Endothelial cell of umbilical vein (primary cell): ENCODE data around the gene NFIA. TPM values are rescaled to one million over a fixed set of nuclear protein-coding genes. Genes with fewer than 3 reads are reported as not detected.

ENCODE experiments used
- BruUV-seq: library from RNA; stranded (reverse); fragments of 400-500 nt; replicated peaks from 2 replicates; lab custom pipeline; 2021; lab: Mats Ljungman, UMichigan
- CTCF ChIA-PET: fragments of 300-600, 350-600 bp; sonication (Branson Sonifier 250); formaldehyde crosslinking; loops from one replicate; lab custom pipeline; 2021; ENCODE audit warnings: antibody characterized with exemption, inconsistent platforms; lab: Charles Lee
- POLR2A ChIA-PET: fragments of 300-600, 350-600 bp; sonication (Branson Sonifier 250); formaldehyde crosslinking; loops from one replicate; lab custom pipeline; 2021; ENCODE audit warnings: antibody characterized with exemption, inconsistent platforms; lab: Charles Lee
- DNase-seq: peaks from one replicate; pipeline ENCODE4 v3.0.0-alpha.2; 2011; ENCODE audit warnings: low read depth, low spot score
- FAIRE-seq: peaks from 2 replicates; lab custom pipeline; 2011; peaks lifted over from hg19 to GRCh38; lab: Jason Lieb, UNC
- H2AFZ ChIP-seq: 2 replicates; pipeline ENCODE4 v1.6.0; 2012; ENCODE audit warnings: low read depth, low read length, control low read depth, inconsistent platforms
- H3K27ac ChIP-seq: 2 replicates; pipeline ENCODE4 v1.5.1; 2011; ENCODE audit warnings: low read depth, mild to moderate bottlenecking, control low read depth, low read length, moderate library complexity; ENCODE audit not compliant: insufficient read depth
- H3K27me3 ChIP-seq, 2 experiments: 2 replicates each; pipeline versions ENCODE4 v1.6.0 to v1.6.1; 2011; ENCODE audit warnings: low read length in 2 of 2, mixed read lengths in 1 of 2; ENCODE audit not compliant: control insufficient read depth in 2 of 2, insufficient read depth in 2 of 2
- H3K36me3 ChIP-seq, 2 experiments: 2 replicates in 1 of 2; 3 replicates in 1 of 2; pipeline ENCODE4 v1.5.1; 2011; ENCODE audit warnings: low read length in 2 of 2, mild to moderate bottlenecking in 1 of 2, moderate library complexity in 1 of 2; ENCODE audit not compliant: control insufficient read depth in 2 of 2, insufficient read depth in 2 of 2; ENCODE audit errors: extremely low read depth in 1 of 2
- H3K4me1 ChIP-seq: 3 replicates; pipeline ENCODE4 v1.5.1; 2011; ENCODE audit warnings: mild to moderate bottlenecking, low read length; ENCODE audit not compliant: control insufficient read depth, insufficient read depth; ENCODE audit errors: extremely low read depth
- H3K4me2 ChIP-seq: 2 replicates; pipeline ENCODE4 v1.6.1; 2011; ENCODE audit warnings: low read length, control low read depth, mixed read lengths; ENCODE audit not compliant: insufficient read depth
- H3K4me3 ChIP-seq, 3 experiments: fragments of 200-600 bp in 1 of 3; sonication (generic), shearing (Covaris generic) in 1 of 3; replicated peaks in 1 of 3; 2 replicates each; pipeline ENCODE4 v1.5.1; 2011 to 2016; ENCODE audit warnings: control low read depth in 3 of 3, low read length in 3 of 3, mild to moderate bottlenecking in 2 of 3, inconsistent platforms in 1 of 3, low read depth in 1 of 3, moderate library complexity in 1 of 3; ENCODE audit not compliant: insufficient read depth in 1 of 3
- H3K79me2 ChIP-seq: 2 replicates; pipeline ENCODE4 v1.6.0; 2012; ENCODE audit warnings: low read length, inconsistent platforms; ENCODE audit not compliant: control insufficient read depth, insufficient read depth
- H3K9ac ChIP-seq: replicated peaks from 2 replicates; pipeline ENCODE3; 2011; ENCODE audit warnings: low read length, control low read depth; ENCODE audit not compliant: insufficient read depth; ENCODE audit errors: extremely low read depth
- H3K9me1 ChIP-seq: replicated peaks from 3 replicates; pipeline ENCODE4 v1.6.0; 2011; ENCODE audit warnings: mild to moderate bottlenecking, low read length; ENCODE audit not compliant: control insufficient read depth, insufficient read depth; ENCODE audit errors: extremely low read depth
- H3K9me3 ChIP-seq: replicated peaks from 2 replicates; pipeline ENCODE4 v1.5.1; 2012; ENCODE audit warnings: low read length, inconsistent platforms; ENCODE audit not compliant: control insufficient read depth, insufficient read depth
- H4K20me1 ChIP-seq: replicated peaks from 2 replicates; pipeline ENCODE3; 2011; ENCODE audit warnings: mild to moderate bottlenecking, low read length; ENCODE audit not compliant: control insufficient read depth, insufficient read depth; ENCODE audit errors: extremely low read depth
- EZH2 ChIP-seq: IDR thresholded peaks from 2 replicates; pipeline ENCODE4 v1.6.1; 2012; ENCODE audit warnings: borderline replicate concordance, low read depth, mild to moderate bottlenecking, moderate library complexity, low read length, inconsistent platforms; ENCODE audit not compliant: severe bottlenecking
- FOS ChIP-seq: IDR thresholded peaks from 2 replicates; pipeline ENCODE4 v1.6.1; 2011; ENCODE audit warnings: mild to moderate bottlenecking, low read length, moderate library complexity, borderline replicate concordance; ENCODE audit not compliant: insufficient read depth
- GATA2 ChIP-seq: IDR thresholded peaks from 2 replicates; pipeline ENCODE4 v1.7.0; 2011; ENCODE audit warnings: low read depth, mild to moderate bottlenecking, moderate library complexity, mixed read lengths, low read length; ENCODE audit not compliant: insufficient read length, insufficient read depth
- JUN ChIP-seq: IDR thresholded peaks from 2 replicates; pipeline ENCODE4 v1.6.1; 2011; ENCODE audit warnings: borderline replicate concordance, low read depth; ENCODE audit not compliant: insufficient read length, insufficient read depth
- MYC ChIP-seq: IDR thresholded peaks from one replicate; pipeline ENCODE4 v1.6.1; 2011; ENCODE audit warnings: mild to moderate bottlenecking, low read depth, low read length
- POLR2A ChIP-seq: IDR thresholded peaks from 2 replicates; pipeline ENCODE4 v1.6.1; 2012; ENCODE audit warnings: low read depth, mild to moderate bottlenecking, control low read depth, low read length
- POLR2AphosphoS5 ChIP-seq: IDR thresholded peaks from 2 replicates; pipeline ENCODE4 v1.6.1; 2012; ENCODE audit warnings: low read depth, mild to moderate bottlenecking, control low read depth, low read length, moderate library complexity; ENCODE audit not compliant: insufficient read depth
- dilution Hi-C: fragments of 300-500 bp; cut with MboI; formaldehyde crosslinking; loops from one replicate; pipeline ENCODE4 v1.15.0; 2019; ENCODE audit warnings: low sequenced_read_pairs; ENCODE audit not compliant: extremely low pct_ligation_motif_present
- intact Hi-C: fragments of 100-400 bp; cut with micrococcal nuclease; formaldehyde crosslinking; loops from one replicate; pipeline ENCODE4 v1.10.0; 2022
- polyA plus RNA-seq, 4 experiments: library from polyadenylated mRNA; depleted of rRNA in 3 of 4; stranded (reverse) in 3 of 4; unstranded in 1 of 4; fragments of >200 nt; gene quantifications; 2 replicates each; pipeline versions ENCODE4 v1.2.1 to v1.2.3, GENCODE V29; 2011 to 2012; ENCODE audit warnings: missing spikeins in 1 of 4
- total RNA-seq: library from RNA; stranded (reverse); gene quantifications from 2 replicates; pipeline ENCODE4 v1.2.3, GENCODE V29; 2021
- TF ChIP-seq, protein P1 (sequence below): IDR thresholded peaks from 2 replicates; pipeline ENCODE4 v1.6.1; 2011; ENCODE audit not compliant: insufficient read depth, insufficient read length
- TF ChIP-seq, protein P2 (sequence below), 2 donors: IDR thresholded peaks; 1 replicate in 1 of 2; 2 replicates in 1 of 2; pipeline ENCODE4 v1.5.1; 2011; ENCODE audit warnings: low read length in 2 of 2, mild to moderate bottlenecking in 2 of 2, moderate library complexity in 2 of 2, control low read depth in 1 of 2, inconsistent platforms in 1 of 2, low read depth in 1 of 2; ENCODE audit not compliant: insufficient read depth in 1 of 2; ENCODE audit errors: extremely low read depth in 1 of 2

The NFIA gene
- total and polyA plus RNA-seq, 2 donors (not counting 3 experiments of a cell fraction or from before 2014, with no cell fraction given) = 25.5 to 47.0 TPM

- no peaks in the 10 kb centered on the region for H4K20me1 ChIP-seq
- peaks cover 0 to 3% of the 10 kb centered on the region in 2 experiments for H3K36me3 ChIP-seq
- intact Hi-C loops (no loop called here), dilution Hi-C loops (no loop called here)
- no peaks in the 10 kb centered on the region for H3K27me3 ChIP-seq
- H3K4me2 ChIP-seq = no peak overlapping the region
- H3K4me3 ChIP-seq = no peak overlapping the region
- no peak overlapping the region for H3K9ac ChIP-seq
- DNase-seq (no peak), FAIRE-seq (no peak)
- no peaks in the 10 kb centered on the region for H3K4me1 ChIP-seq
- ChIA-PET CTCF (no interaction called here), POLR2A (no interaction called here)
- peaks cover under 1% of the 10 kb centered on the region for H3K79me2 ChIP-seq
- no peak for TF ChIP-seq POLR2A
- no peak for TF ChIP-seq POLR2AphosphoS5
- TF ChIP-seq, protein P1, sequence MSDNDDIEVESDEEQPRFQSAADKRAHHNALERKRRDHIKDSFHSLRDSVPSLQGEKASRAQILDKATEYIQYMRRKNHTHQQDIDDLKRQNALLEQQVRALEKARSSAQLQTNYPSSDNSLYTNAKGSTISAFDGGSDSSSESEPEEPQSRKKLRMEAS = no peak
- TF ChIP-seq FOS = no peak
- TF ChIP-seq MYC = no peak
- TF ChIP-seq EZH2 = no peak
- no peak for TF ChIP-seq JUN
- TF ChIP-seq GATA2 = no peak
- TF ChIP-seq, protein P2, sequence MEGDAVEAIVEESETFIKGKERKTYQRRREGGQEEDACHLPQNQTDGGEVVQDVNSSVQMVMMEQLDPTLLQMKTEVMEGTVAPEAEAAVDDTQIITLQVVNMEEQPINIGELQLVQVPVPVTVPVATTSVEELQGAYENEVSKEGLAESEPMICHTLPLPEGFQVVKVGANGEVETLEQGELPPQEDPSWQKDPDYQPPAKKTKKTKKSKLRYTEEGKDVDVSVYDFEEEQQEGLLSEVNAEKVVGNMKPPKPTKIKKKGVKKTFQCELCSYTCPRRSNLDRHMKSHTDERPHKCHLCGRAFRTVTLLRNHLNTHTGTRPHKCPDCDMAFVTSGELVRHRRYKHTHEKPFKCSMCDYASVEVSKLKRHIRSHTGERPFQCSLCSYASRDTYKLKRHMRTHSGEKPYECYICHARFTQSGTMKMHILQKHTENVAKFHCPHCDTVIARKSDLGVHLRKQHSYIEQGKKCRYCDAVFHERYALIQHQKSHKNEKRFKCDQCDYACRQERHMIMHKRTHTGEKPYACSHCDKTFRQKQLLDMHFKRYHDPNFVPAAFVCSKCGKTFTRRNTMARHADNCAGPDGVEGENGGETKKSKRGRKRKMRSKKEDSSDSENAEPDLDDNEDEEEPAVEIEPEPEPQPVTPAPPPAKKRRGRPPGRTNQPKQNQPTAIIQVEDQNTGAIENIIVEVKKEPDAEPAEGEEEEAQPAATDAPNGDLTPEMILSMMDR (IDR thresholded peaks at IDR 0.05; ENCODE audit: extremely low read depth in 1 of 2, insufficient read depth in 1 of 2, low read depth in 1 of 2, low read length in 2 of 2) = no peak
- H3K9me3 ChIP-seq = no peaks in the 10 kb centered on the region
- no peaks in the 10 kb centered on the region for H3K9me1 ChIP-seq
- H2AFZ ChIP-seq = no peak overlapping the region
- BruUV-seq = no TSS peak
- H3K27ac ChIP-seq = no peak overlapping the region
Measured at GRCh38 chr1:61344696-61345095, 262.3 kb downstream of the NFIA start.
